ENCODE measurements around the gene PIGQ.

Gene PIGQ

GRCh38 chr16:628321-629061, 58.7 kb downstream of the PIGQ start:
- no peak for DNase-seq (ENCODE audit: low read depth)

GRCh38 chr16:629185-629832, 59.5 kb downstream of the PIGQ start:
- DNase-seq (ENCODE audit: low read depth), result no peak

- DNase-seq (ENCODE audit: low read depth), result no peak
Observed at GRCh38 chr16:629833-630248, 60.1 kb downstream of the PIGQ start.

GRCh38 chr16:630249-630814, 60.6 kb downstream of the PIGQ start:
- DNase-seq (ENCODE audit: low read depth), result no peak

GRCh38 chr16:630815-631405, 61.1 kb downstream of the PIGQ start, which contains the start of gene WFIKKN1:
WFIKKN1 (plus strand) TSS chr16:630985; CDS start chr16:631254, 269 bp downstream.
- DNase-seq (ENCODE audit: low read depth), result no peak

GRCh38 chr16:631808-632358, 62.1 kb downstream of the PIGQ start:
- no peak for DNase-seq (ENCODE audit: low read depth)

- no peak for DNase-seq (ENCODE audit: low read depth)
Observed at GRCh38 chr16:632486-633335, 62.9 kb downstream of the PIGQ start.

- DNase-seq (ENCODE audit: low read depth), result no peak
Observed at GRCh38 chr16:633336-634050, 63.7 kb downstream of the PIGQ start.

All from activated T-cell treated with anti-CD3 and anti-CD28 coated beads for 24 hours (primary cell).